Psoas muscle (tissue), 8 donors: Measurements from ENCODE around the gene FOXG1. TPM values are rescaled to one million over a fixed set of nuclear protein-coding genes. Genes with fewer than 3 reads are reported as not detected.

ENCODE experiments used
- ATAC-seq, 4 donors: fragments of 200-7000 bp; cut with Tn5 transposase; one replicate each; pipeline ENCODE4 v1.9.1; 2020; ENCODE audit warnings: moderate library complexity in 3 of 4, mild to moderate bottlenecking in 2 of 4
- DNase-seq, 2 donors: peaks; one replicate each; pipeline ENCODE4 v3.0.0-alpha.2; 2020
- H3K27ac ChIP-seq: fragments of 200-600 bp; one replicate; pipeline ENCODE4 v1.8.0; 2022
- H3K27me3 ChIP-seq, 3 donors: fragments of 200-600 bp in 1 of 3; one replicate each; pipeline versions ENCODE4 v1.6.1 to v1.8.0; 2013 to 2022; ENCODE audit warnings: low read length in 2 of 3, mild to moderate bottlenecking in 2 of 3, moderate library complexity in 1 of 3; ENCODE audit not compliant: insufficient read depth in 3 of 3
- H3K36me3 ChIP-seq, 2 donors: fragments of 200-600 bp in 1 of 2; one replicate each; pipeline versions ENCODE4 v1.6.1 to v1.8.0; 2013 to 2022; ENCODE audit warnings: low read depth in 1 of 2, mild to moderate bottlenecking in 1 of 2, moderate library complexity in 1 of 2; ENCODE audit not compliant: insufficient read depth in 1 of 2
- H3K4me1 ChIP-seq: fragments of 200-600 bp; one replicate; pipeline ENCODE4 v1.8.0; 2022
- H3K4me3 ChIP-seq: fragments of 200-600 bp; one replicate; pipeline ENCODE4 v1.8.0; 2022; ENCODE audit warnings: mild to moderate bottlenecking
- H3K9me3 ChIP-seq: fragments of 200-600 bp; one replicate; pipeline ENCODE4 v1.8.0; 2022
- whole genome bisulfite sequencing, 3 donors: extraction: QIAGEN DNeasy Blood & Tissue Kit; methylation state at CpG; one replicate each; pipeline versions ENCODE4 v1.1.6 to v1.1.7; 2013; 5-methylcytosine and 5-hydroxymethylcytosine counted together
- intact Hi-C, 2 donors: fragments of 100-400 bp; cut with DNase I; formaldehyde crosslinking; loops; one replicate each; pipeline versions ENCODE4 v1.11.0 to v1.14.2; 2022
- polyA plus RNA-seq, 3 donors: library from polyadenylated mRNA; stranded (reverse); fragments of 200-250 nt; gene quantifications; one replicate each; pipeline ENCODE4 v1.2.3, GENCODE V29; 2013
- total RNA-seq, 4 donors: library from RNA; stranded (reverse); fragmentation: NEBNext Ultra II Directional in 2 of 4; extraction: Animal tissue kit (Norgen Biotek cat#: 25700) in 2 of 4; gene quantifications; one replicate each; pipeline versions ENCODE4 v1.2.1 to v1.2.4, GENCODE V29; 2021 to 2023
- TF ChIP-seq, protein P1 (sequence below): fragments of 200-600 bp; IDR thresholded peaks from one replicate; pipeline ENCODE4 v1.8.0; 2022; ENCODE audit warnings: antibody characterized with exemption
- donor health status: healthy with polysubstance abuse.
- donor health status: DM: no; HTN: no; CAD: no; lungs with moderate emphysema.
- donor health status: Bipolar disorder and iron deficiency.
- donor health status: healthy.
- donor health status: DM: yes; HTN: yes; CAD: no.
- donor health status: DM: no; HTN: no; CAD: no.
- donor health status: DM: no; HTN: no; CAD: no.
- donor health status: DM: yes; HTN: yes; CAD: no.

FOXG1 gene
- total and polyA plus RNA-seq, 7 donors: under 0.01 to 5.5 (median 5.4) TPM; not detected in 4

DNA sequence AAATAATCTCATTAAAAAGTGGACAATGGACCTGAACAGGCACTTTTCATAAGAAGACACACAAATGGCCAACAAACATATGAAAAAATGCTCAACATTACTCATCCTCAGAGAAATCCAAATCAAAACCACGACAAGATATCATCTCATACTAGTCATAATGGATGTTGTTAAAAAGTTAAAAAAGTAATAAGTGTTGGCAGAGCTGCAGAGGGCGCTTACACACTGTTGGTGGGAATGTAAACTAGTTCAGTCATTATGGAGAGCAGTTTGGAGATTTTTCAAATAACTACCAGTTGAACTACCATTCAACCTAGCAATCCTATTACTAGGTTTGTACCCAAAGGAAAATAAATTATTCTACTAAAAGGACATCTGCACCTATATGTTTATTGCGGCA, 47.2 kb downstream of the FOXG1 start:
- peaks cover 0 to 2% (median 2%) of the 10 kb centered on the region in 3 donors for H3K27me3 ChIP-seq
- ATAC-seq: no peak
- 82 to 85% (median 84%) methylated on average over 3 of the region's 3 CpGs for WGBS, 3 donors
- no peak overlapping the region for H3K27ac ChIP-seq
- intact Hi-C loops: no loop called here
- no peaks in the 10 kb centered on the region for H3K9me3 ChIP-seq
- H3K36me3 ChIP-seq: no peaks in the 10 kb centered on the region
- H3K4me1 ChIP-seq: no peaks in the 10 kb centered on the region
- DNase-seq: no peak
- no peak overlapping the region for H3K4me3 ChIP-seq
- TF ChIP-seq, protein P1, sequence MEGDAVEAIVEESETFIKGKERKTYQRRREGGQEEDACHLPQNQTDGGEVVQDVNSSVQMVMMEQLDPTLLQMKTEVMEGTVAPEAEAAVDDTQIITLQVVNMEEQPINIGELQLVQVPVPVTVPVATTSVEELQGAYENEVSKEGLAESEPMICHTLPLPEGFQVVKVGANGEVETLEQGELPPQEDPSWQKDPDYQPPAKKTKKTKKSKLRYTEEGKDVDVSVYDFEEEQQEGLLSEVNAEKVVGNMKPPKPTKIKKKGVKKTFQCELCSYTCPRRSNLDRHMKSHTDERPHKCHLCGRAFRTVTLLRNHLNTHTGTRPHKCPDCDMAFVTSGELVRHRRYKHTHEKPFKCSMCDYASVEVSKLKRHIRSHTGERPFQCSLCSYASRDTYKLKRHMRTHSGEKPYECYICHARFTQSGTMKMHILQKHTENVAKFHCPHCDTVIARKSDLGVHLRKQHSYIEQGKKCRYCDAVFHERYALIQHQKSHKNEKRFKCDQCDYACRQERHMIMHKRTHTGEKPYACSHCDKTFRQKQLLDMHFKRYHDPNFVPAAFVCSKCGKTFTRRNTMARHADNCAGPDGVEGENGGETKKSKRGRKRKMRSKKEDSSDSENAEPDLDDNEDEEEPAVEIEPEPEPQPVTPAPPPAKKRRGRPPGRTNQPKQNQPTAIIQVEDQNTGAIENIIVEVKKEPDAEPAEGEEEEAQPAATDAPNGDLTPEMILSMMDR: no peak
